Gastroesophageal sphincter (tissue), 4 donors: ENCODE data around the gene PIK3C2A. TPM values are rescaled to one million over a fixed set of nuclear protein-coding genes. Genes with fewer than 3 reads are reported as not detected.
"Not testable (repeated sequence)": the region's sequence is repeated elsewhere in the genome, so short reads cannot be mapped to it uniquely, and the experiment has no call there.

Experiments used
- ATAC-seq: fragments of 150-250 bp; one replicate; pipeline ENCODE4 v1.9.1; 2016; ENCODE audit warnings: mild to moderate bottlenecking, moderate library complexity
- H3K27ac ChIP-seq, 4 donors: fragments of 200-600 bp; sonication (generic) in 3 of 4; 1 replicate in 3 of 4; 2 replicates in 1 of 4; pipeline ENCODE4 v1.5.1; 2016 to 2019
- H3K27me3 ChIP-seq: fragments of 200-600 bp; sonication (generic); one replicate; pipeline ENCODE4 v1.5.1; 2019
- H3K36me3 ChIP-seq, 2 donors: fragments of 200-600 bp; sonication (generic); one replicate each; pipeline ENCODE4 v1.5.1; 2019; ENCODE audit warnings: control low read depth in 1 of 2
- H3K4me1 ChIP-seq, 3 donors: fragments of 200-600 bp; sonication (generic); 1 replicate in 2 of 3; 2 replicates in 1 of 3; pipeline ENCODE4 v1.5.1; 2016 to 2019; ENCODE audit warnings: control low read depth in 2 of 3
- H3K4me3 ChIP-seq, 2 donors: fragments of 200-600 bp; sonication (generic); one replicate each; pipeline ENCODE4 v1.5.1; 2019; ENCODE audit warnings: mild to moderate bottlenecking in 1 of 2, moderate library complexity in 1 of 2
- H3K9me3 ChIP-seq, 3 donors: fragments of 200-600 bp; sonication (generic); one replicate each; pipeline ENCODE4 v1.5.1; 2017 to 2019; ENCODE audit warnings: control low read depth in 2 of 3
- CTCF ChIP-seq, 4 experiments: fragments of 200-600 bp in 2 of 4; fragments of 450-650 bp in 2 of 4; sonication (generic) in 1 of 4; IDR thresholded peaks; one replicate each; pipeline ENCODE4 v1.5.1; 2017 to 2019; ENCODE audit warnings: antibody characterized with exemption in 4 of 4, mild to moderate bottlenecking in 2 of 4, moderate library complexity in 2 of 4
- EP300 ChIP-seq: sonication (generic); formaldehyde crosslinking; IDR thresholded peaks from one replicate; pipeline ENCODE4 v1.6.1; 2017; ENCODE audit warnings: antibody characterized with exemption, mild to moderate bottlenecking
- POLR2A ChIP-seq, 2 donors: fragments of 450-650 bp; IDR thresholded peaks; one replicate each; pipeline ENCODE4 v1.6.1; 2017; ENCODE audit warnings: antibody characterized with exemption in 2 of 2, mild to moderate bottlenecking in 2 of 2, moderate library complexity in 1 of 2
- POLR2AphosphoS5 ChIP-seq: sonication (generic); formaldehyde crosslinking; IDR thresholded peaks from one replicate; pipeline ENCODE4 v1.6.1; 2017; ENCODE audit warnings: antibody characterized with exemption
- WGBS, 2 donors: methylation state at CpG; one replicate each; pipeline ENCODE4 v1.1.5; 2018; ENCODE audit warnings: low coverage in 1 of 2; 5-methylcytosine and 5-hydroxymethylcytosine counted together
- total RNA-seq, 4 donors: library from RNA; depleted of rRNA; stranded (reverse); fragments of >200 nt; gene quantifications; one replicate each; pipeline ENCODE4 v1.1.0, GENCODE V29; 2016

Gene PIK3C2A
- total RNA-seq, 4 donors from 2014 or later = 68.2 to 104 (median 88.2) TPM

GRCh38 chr11:17250561-17251350 is 43.0 kb upstream of the PIK3C2A start:
- TF ChIP-seq POLR2A (IDR thresholded peaks at IDR 0.05) = no peak
- no peak for TF ChIP-seq EP300
- no peak for TF ChIP-seq CTCF (IDR thresholded peaks at IDR 0.05)
- no peak for TF ChIP-seq POLR2AphosphoS5
- no peak overlapping the region for H3K4me3 ChIP-seq

GRCh38 chr11:17244046-17244445 is 36.3 kb upstream of the PIK3C2A start:
- Histone ChIP-seq H3K27me3 (peaks cover 2% of the 10 kb centered on the region), H3K4me1 (no peaks in the 10 kb centered on the region), H3K36me3 (no peaks in the 10 kb centered on the region), H3K9me3 (no peaks in the 10 kb centered on the region), H3K4me3 (no peak overlapping the region), H3K27ac (no peak overlapping the region)
- TF ChIP-seq EP300 = no peak
- TF ChIP-seq POLR2AphosphoS5 = no peak
- TF ChIP-seq CTCF (IDR thresholded peaks at IDR 0.05) = no peak
- TF ChIP-seq POLR2A (IDR thresholded peaks at IDR 0.05) = no peak
- ATAC-seq = no peak
- WGBS, 2 donors = 80 to 89% methylated on average over 1 to 2 of the region's 2 CpGs

More at GRCh38 chr11:17250561-17251350, 43.0 kb upstream of the PIK3C2A start:
- H3K36me3 ChIP-seq = no peaks in the 10 kb centered on the region
- no peak overlapping the region for H3K27ac ChIP-seq
- no peaks in the 10 kb centered on the region for H3K27me3 ChIP-seq
- no peaks in the 10 kb centered on the region for H3K9me3 ChIP-seq
- H3K4me1 ChIP-seq = no peaks in the 10 kb centered on the region
- no peak for ATAC-seq

- not testable (repeated sequence) for H3K36me3 ChIP-seq, H3K9me3 ChIP-seq, H3K4me1 ChIP-seq, H3K4me3 ChIP-seq, H3K27ac ChIP-seq, H3K27me3 ChIP-seq, ATAC-seq
- WGBS, 2 donors = 89% methylated on average over 2 of the region's 4 CpGs; no CpG with 5 or more reads in 1 of the 2 donors
Measured at GRCh38 chr11:17242954-17243353, 35.2 kb upstream of the PIK3C2A start.

GRCh38 chr11:17240780-17241179 is 33.0 kb upstream of the PIK3C2A start:
- ATAC-seq = no peak
- no peaks in the 10 kb centered on the region for H3K4me1 ChIP-seq

GRCh38 chr11:17239927-17240326 is 32.1 kb upstream of the PIK3C2A start:
- H3K4me3 ChIP-seq, H3K36me3 ChIP-seq, H3K9me3 ChIP-seq, H3K27ac ChIP-seq, H3K4me1 ChIP-seq, H3K27me3 ChIP-seq, ATAC-seq: not testable (repeated sequence)
- WGBS, 2 donors = 91% methylated on average over 4 of the region's 4 CpGs; no CpG with 5 or more reads in 1 of the 2 donors

More at GRCh38 chr11:17240780-17241179, 33.0 kb upstream of the PIK3C2A start:
- Histone ChIP-seq H3K4me3 (no peak overlapping the region), H3K27ac (no peak overlapping the region), H3K9me3 (no peaks in the 10 kb centered on the region), H3K27me3 (peaks cover 9% of the 10 kb centered on the region), H3K36me3 (no peaks in the 10 kb centered on the region)
- TF ChIP-seq CTCF (IDR thresholded peaks at IDR 0.05) (no peak), EP300 (no peak), POLR2A (IDR thresholded peaks at IDR 0.05) (no peak), POLR2AphosphoS5 (no peak)

- Histone ChIP-seq H3K27ac (no peak overlapping the region), H3K36me3 (no peaks in the 10 kb centered on the region), H3K4me1 (no peaks in the 10 kb centered on the region), H3K27me3 (peaks cover 9% of the 10 kb centered on the region), H3K4me3 (no peak overlapping the region), H3K9me3 (no peaks in the 10 kb centered on the region)
- no peak for TF ChIP-seq EP300
- TF ChIP-seq POLR2AphosphoS5 = no peak
- TF ChIP-seq POLR2A (IDR thresholded peaks at IDR 0.05) = no peak
- TF ChIP-seq CTCF (IDR thresholded peaks at IDR 0.05) = no peak
- 47 to 51% methylated on average over 3 of the region's 3 CpGs for WGBS, 2 donors
- ATAC-seq = no peak
Measured at GRCh38 chr11:17238377-17238776, 30.6 kb upstream of the PIK3C2A start.
